HG02571 (cell line): ENCODE data around the gene PAK4.
"Not testable (repeated sequence)": the region's sequence is repeated elsewhere in the genome, so short reads cannot be mapped to it uniquely, and the experiment has no call there.

ENCODE experiments used
- ATAC-seq: cut with Tn5 transposase; IDR thresholded peaks from one replicate; pipeline ENCODE4 v1.9.1; 2021; ENCODE audit warnings: mild to moderate bottlenecking, moderate library complexity; ENCODE audit not compliant: unreplicated experiment

PAK4 gene

GRCh38 chr19:39202998-39203355 lies 77.4 kb downstream of the PAK4 start:
- ATAC-seq = no peak

- no peak for ATAC-seq
These were observed 78.1 kb downstream of the PAK4 start, which contains the start of gene SYCN for GRCh38 chr19:39203372-39204341. SYCN (minus strand) TSS chr19:39204263; CDS start chr19:39204254, 9 bp downstream.

GRCh38 chr19:39205449-39205764 lies 79.8 kb downstream of the PAK4 start:
- no peak for ATAC-seq

GRCh38 chr19:39206122-39206521 lies 80.5 kb downstream of the PAK4 start:
- no peak for ATAC-seq

GRCh38 chr19:39207293-39207836 lies 81.8 kb downstream of the PAK4 start:
- ATAC-seq = no peak

- ATAC-seq = no peak
These were observed 82.7 kb downstream of the PAK4 start for GRCh38 chr19:39208175-39208795.

GRCh38 chr19:39209196-39209595 lies 83.6 kb downstream of the PAK4 start:
- ATAC-seq = no peak

- no peak for ATAC-seq
These were observed 86.3 kb downstream of the PAK4 start for GRCh38 chr19:39211731-39212374.

GRCh38 chr19:39212375-39212742 lies 86.8 kb downstream of the PAK4 start:
- ATAC-seq = no peak

- ATAC-seq = not testable (repeated sequence)
These were observed 89.7 kb downstream of the PAK4 start for GRCh38 chr19:39215323-39215722.

- ATAC-seq = no peak
These were observed 91.5 kb downstream of the PAK4 start for GRCh38 chr19:39217094-39217493.

GRCh38 chr19:39218230-39219007 lies 92.8 kb downstream of the PAK4 start:
- no peak for ATAC-seq

- ATAC-seq = not testable (repeated sequence)
These were observed 93.5 kb downstream of the PAK4 start for GRCh38 chr19:39219108-39219507.

GRCh38 chr19:39223703-39224279 lies 98.2 kb downstream of the PAK4 start:
- no peak for ATAC-seq

GRCh38 chr19:39224910-39225309 lies 99.3 kb downstream of the PAK4 start:
- ATAC-seq = no peak
